Thymus (tissue), 11 donors: Measurements from ENCODE around the gene ITGB4. TPM values are rescaled to one million over a fixed set of nuclear protein-coding genes. Genes with fewer than 3 reads are reported as not detected.
A peak's percentile ranks its signal among the peaks of the same experiment; 100 is the strongest.

Source experiments
- DNase-seq, 9 donors: peaks; one replicate each; pipeline ENCODE4 v3.0.0-alpha.2; 2013; ENCODE audit warnings: low spot score in 9 of 9, low read depth in 6 of 9, missing footprints in 1 of 9
- H3K27ac ChIP-seq, 2 donors: one replicate each; pipeline ENCODE4 v1.5.1; 2013; ENCODE audit warnings: control low read depth in 1 of 2, low read depth in 1 of 2, low read length in 1 of 2, mild to moderate bottlenecking in 1 of 2, moderate library complexity in 1 of 2
- H3K27me3 ChIP-seq, 2 donors: one replicate each; pipeline ENCODE4 v1.5.1; 2013; ENCODE audit warnings: low read length in 1 of 2; ENCODE audit not compliant: control insufficient read depth in 2 of 2, insufficient read depth in 1 of 2
- H3K36me3 ChIP-seq, 2 donors: one replicate each; pipeline ENCODE4 v1.5.1; 2013; ENCODE audit warnings: low read length in 1 of 2, mild to moderate bottlenecking in 1 of 2, moderate library complexity in 1 of 2; ENCODE audit not compliant: control insufficient read depth in 2 of 2, insufficient read depth in 2 of 2
- H3K4me1 ChIP-seq, 2 donors: one replicate each; pipeline ENCODE4 v1.5.1; 2013; ENCODE audit warnings: low read length in 2 of 2; ENCODE audit not compliant: control insufficient read depth in 2 of 2, insufficient read depth in 2 of 2
- H3K4me3 ChIP-seq, 2 donors: one replicate each; pipeline ENCODE4 v1.5.1; 2013; ENCODE audit warnings: low read length in 2 of 2, control low read depth in 1 of 2, mild to moderate bottlenecking in 1 of 2
- H3K9me3 ChIP-seq, 2 donors: one replicate each; pipeline ENCODE4 v1.5.1; 2013; ENCODE audit warnings: low read length in 1 of 2, mild to moderate bottlenecking in 1 of 2; ENCODE audit not compliant: control insufficient read depth in 2 of 2, insufficient read depth in 1 of 2
- WGBS: extraction: QIAGEN DNeasy Blood & Tissue Kit; methylation state at CpG from one replicate; pipeline ENCODE4 v1.1.7; 2013; 5-methylcytosine and 5-hydroxymethylcytosine counted together
- polyA plus RNA-seq: library from polyadenylated mRNA; stranded (reverse); fragments of 200-250 nt; gene quantifications from one replicate; pipeline ENCODE4 v1.2.3, GENCODE V29; 2013
- total RNA-seq: library from RNA; stranded (reverse); fragments of 120-200 nt; gene quantifications from one replicate; pipeline ENCODE4 v1.2.4, GENCODE V29; 2013
- donor health status: healthy.

Gene ITGB4
- total and polyA plus RNA-seq, 2 donors, result 4.3 to 79.0 TPM

DNA sequence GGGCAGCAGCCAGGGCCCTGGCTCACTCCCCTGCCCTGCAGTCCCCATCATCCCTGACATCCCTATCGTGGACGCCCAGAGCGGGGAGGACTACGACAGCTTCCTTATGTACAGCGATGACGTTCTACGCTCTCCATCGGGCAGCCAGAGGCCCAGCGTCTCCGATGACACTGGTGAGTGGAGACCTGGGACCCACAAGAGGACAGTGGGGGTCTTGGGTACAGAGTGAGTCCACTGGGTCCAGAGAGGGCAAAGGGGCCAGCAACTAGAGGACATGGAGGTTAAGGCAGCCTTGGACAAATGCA lies 31.1 kb downstream of the ITGB4 start:
- H3K9me3 ChIP-seq, result peaks cover 0 to 5% of the 10 kb centered on the region in 2 donors
- 97% methylated on average over 10 of the region's 10 CpGs for WGBS
- H3K27ac ChIP-seq, result no peak overlapping the region
- no peak overlapping the region for H3K4me3 ChIP-seq
- DNase-seq, result no peak
- peaks cover 0 to 15% of the 10 kb centered on the region in 2 donors for H3K27me3 ChIP-seq
- peaks cover 0 to under 1% of the 10 kb centered on the region in 2 donors for H3K36me3 ChIP-seq
- H3K4me1 ChIP-seq, result peaks cover 7 to 24% of the 10 kb centered on the region in 2 donors

DNA sequence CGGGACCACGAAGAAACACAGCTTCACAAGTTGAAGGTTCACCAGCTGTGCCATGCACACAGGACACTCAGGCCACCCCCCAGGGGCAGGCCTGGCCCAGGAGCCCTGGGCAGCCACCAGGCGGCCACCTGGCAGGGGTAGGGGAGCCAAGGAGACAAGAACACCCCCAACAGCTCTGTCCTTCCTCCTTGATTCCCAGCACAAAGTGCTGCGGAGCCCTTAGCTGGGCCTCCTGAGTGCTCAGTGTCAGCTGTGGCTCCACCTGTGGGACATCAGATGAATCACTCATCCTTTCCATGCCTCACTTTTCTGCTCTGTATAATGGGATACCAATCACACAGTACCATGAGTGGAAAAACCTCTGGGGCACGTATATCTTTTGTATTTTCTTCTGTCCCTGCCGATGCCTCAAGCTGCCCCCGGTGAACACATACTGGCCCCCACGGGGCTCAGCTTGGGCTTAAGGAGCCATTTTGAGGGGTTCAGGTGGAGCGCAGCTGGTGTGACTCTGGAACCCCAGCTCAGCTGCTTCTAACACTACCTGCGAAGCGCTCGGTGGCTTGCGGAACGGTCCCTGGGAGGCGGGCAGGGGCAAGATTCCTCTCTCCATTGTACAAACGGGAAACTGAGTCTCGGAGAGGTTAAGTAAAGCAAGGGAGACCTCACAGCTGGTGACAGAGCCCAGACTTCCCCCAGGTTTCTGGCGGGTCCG lies 31.7 kb downstream of the ITGB4 start:
- Histone ChIP-seq H3K27ac (no peak overlapping the region), H3K27me3 (peaks cover 0 to 15% of the 10 kb centered on the region in 2 donors), H3K4me3 (peak overlapping the region in 1 of 2 donors; percentile 34), H3K4me1 (peaks cover 5 to 21% of the 10 kb centered on the region in 2 donors), H3K36me3 (peaks cover 0 to 6% of the 10 kb centered on the region in 2 donors), H3K9me3 (peaks cover 0 to 5% of the 10 kb centered on the region in 2 donors)
- WGBS, result 74% methylated on average over 19 of the region's 19 CpGs
- peak in 1 of 9 donors; percentile 4 for DNase-seq

DNA sequence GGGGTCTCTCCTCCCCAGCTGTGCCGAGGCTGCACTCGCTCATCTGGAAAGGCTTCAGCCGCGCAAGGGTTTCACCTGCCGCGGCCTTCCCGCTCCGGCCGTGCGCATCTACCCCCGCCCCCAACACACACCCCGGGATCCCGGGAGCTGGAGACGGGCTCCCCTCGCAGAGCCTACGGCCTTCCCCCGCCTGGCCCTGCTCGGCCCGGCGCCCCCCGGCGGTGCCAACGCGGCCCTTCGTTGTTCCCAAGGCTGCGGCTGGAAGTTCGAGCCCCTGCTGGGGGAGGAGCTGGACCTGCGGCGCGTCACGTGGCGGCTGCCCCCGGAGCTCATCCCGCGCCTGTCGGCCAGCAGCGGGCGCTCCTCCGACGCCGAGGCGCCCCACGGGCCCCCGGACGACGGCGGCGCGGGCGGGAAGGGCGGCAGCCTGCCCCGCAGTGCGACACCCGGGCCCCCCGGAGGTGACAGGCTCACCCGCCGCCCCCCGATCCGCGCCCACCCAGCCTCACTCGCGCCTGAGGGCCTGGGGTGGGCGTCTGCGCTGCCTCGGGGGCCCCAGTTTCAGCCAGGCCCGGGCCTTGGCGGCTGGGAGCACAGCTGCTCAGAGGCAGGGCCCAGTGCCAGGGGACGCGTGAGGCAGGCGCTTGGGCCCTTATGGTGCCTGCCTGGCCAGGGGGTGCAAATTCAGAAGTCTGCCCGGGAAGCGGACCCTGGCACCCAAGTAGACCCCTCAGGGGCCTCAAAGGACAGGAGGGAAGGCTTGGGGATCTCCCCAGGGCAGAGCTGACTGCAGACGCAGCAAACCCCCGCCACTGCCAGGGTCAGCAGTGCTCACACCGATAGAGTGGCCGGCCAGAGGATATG lies 32.5 kb downstream of the ITGB4 start:
- 11% methylated on average over 76 of the region's 76 CpGs for WGBS
- Histone ChIP-seq H3K9me3 (peaks cover 0 to 5% of the 10 kb centered on the region in 2 donors), H3K36me3 (peaks cover 1 to 13% of the 10 kb centered on the region in 2 donors), H3K4me1 (peaks cover 5 to 21% of the 10 kb centered on the region in 2 donors), H3K27me3 (peaks cover 0 to 15% of the 10 kb centered on the region in 2 donors), H3K27ac (no peak overlapping the region), H3K4me3 (peak overlapping the region; percentile 34 to 42)
- DNase-seq, result peak in 5 of 9 donors; percentile 52 to 84 (median 74)

DNA sequence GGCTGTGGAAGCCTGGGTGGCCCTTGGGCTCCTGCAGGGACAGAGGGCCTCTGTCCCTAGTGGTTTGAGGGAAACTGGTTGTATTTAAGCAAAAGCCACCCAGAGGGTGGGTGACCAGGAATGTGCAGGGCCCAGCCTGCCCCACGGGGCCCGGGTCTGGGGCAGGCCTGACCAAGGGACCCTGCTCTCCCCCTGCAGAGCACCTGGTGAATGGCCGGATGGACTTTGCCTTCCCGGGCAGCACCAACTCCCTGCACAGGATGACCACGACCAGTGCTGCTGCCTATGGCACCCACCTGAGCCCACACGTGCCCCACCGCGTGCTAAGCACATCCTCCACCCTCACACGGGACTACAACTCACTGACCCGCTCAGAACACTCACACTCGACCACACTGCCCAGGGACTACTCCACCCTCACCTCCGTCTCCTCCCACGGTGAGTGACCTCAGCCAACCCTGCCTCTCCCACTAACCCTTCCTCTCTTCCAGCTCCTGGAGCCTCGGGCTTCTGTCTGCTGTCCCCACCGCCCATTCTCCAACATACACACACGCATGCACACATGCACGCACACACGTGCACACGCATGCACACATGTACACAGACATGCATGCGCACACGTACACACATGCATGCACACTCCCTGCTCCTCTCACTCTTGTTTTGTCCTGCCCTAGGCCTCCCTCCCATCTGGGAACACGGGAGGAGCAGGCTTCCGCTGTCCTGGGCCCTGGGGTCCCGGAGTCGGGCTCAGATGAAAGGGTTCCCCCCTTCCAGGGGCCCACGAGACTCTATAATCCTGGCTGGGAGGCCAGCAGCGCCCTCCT lies 33.3 kb downstream of the ITGB4 start:
- no peak for DNase-seq
- Histone ChIP-seq H3K27ac (no peak overlapping the region), H3K4me1 (peaks cover 5 to 21% of the 10 kb centered on the region in 2 donors), H3K4me3 (no peak overlapping the region), H3K9me3 (peaks cover 0 to 5% of the 10 kb centered on the region in 2 donors), H3K27me3 (peaks cover 0 to 15% of the 10 kb centered on the region in 2 donors), H3K36me3 (peaks cover 4 to 15% of the 10 kb centered on the region in 2 donors)
- WGBS, result 90% methylated on average over 27 of the region's 27 CpGs

DNA sequence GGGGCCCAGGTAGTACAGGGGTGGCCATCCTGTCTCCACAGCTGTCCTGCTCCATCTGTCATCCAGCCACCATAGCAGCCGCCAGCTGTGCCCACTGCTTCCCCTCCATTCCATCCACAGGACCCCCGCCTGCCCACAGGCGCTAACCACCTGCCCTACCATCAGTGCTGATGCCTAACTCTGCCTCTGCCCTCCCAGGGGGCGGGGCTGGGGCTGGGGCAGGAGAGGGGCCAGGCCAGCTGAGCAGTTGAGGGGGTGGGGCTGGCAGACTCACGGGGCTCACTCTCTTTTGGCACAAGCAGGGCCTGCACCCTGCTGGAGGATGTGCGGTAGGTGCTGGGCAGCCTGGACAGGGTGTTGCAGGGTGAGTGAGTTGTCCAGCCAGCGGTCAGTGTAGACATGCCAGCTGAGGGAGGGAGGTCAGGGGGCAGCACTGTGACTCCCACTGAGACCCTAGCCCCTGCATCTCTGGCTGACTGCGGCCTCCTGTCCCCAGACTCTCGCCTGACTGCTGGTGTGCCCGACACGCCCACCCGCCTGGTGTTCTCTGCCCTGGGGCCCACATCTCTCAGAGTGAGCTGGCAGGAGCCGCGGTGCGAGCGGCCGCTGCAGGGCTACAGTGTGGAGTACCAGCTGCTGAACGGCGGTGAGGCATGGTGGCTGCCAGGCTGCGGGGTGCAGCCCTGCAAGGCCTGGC lies 34.1 kb downstream of the ITGB4 start:
- H3K36me3 ChIP-seq, result peaks cover 4 to 15% of the 10 kb centered on the region in 2 donors
- WGBS, result 89% methylated on average over 20 of the region's 20 CpGs
- no peak overlapping the region for H3K27ac ChIP-seq
- H3K9me3 ChIP-seq, result peaks cover 0 to 5% of the 10 kb centered on the region in 2 donors
- DNase-seq, result no peak
- no peak overlapping the region for H3K4me3 ChIP-seq
- H3K27me3 ChIP-seq, result peaks cover 0 to 13% of the 10 kb centered on the region in 2 donors
- peaks cover 5 to 18% of the 10 kb centered on the region in 2 donors for H3K4me1 ChIP-seq

DNA sequence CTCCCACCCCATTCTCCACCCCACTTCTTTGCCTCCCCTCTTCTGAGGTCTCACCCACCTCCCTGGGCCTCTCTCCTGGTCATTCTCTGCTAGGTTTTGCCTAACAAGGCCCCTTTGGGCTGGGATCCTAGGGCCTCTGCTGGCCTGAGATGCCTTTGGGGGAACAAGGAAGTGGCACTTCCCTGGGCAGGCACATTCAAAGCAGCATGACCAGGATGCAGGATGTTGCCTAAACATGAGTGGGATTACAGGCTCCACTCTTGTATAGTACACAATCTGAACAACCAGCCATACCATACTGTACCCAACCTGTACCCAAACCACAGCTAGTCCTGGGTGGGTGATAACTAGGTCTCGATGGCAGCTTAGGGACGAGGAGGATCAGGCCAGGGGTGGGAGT lies 34.7 kb downstream of the ITGB4 start:
- DNase-seq, result no peak
- Histone ChIP-seq H3K27me3 (peaks cover 0 to 13% of the 10 kb centered on the region in 2 donors), H3K4me1 (peaks cover 5 to 18% of the 10 kb centered on the region in 2 donors), H3K27ac (no peak overlapping the region), H3K9me3 (no peaks in the 10 kb centered on the region), H3K36me3 (peaks cover 4 to 15% of the 10 kb centered on the region in 2 donors), H3K4me3 (no peak overlapping the region)
- 96% methylated on average over 2 of the region's 2 CpGs for WGBS

DNA sequence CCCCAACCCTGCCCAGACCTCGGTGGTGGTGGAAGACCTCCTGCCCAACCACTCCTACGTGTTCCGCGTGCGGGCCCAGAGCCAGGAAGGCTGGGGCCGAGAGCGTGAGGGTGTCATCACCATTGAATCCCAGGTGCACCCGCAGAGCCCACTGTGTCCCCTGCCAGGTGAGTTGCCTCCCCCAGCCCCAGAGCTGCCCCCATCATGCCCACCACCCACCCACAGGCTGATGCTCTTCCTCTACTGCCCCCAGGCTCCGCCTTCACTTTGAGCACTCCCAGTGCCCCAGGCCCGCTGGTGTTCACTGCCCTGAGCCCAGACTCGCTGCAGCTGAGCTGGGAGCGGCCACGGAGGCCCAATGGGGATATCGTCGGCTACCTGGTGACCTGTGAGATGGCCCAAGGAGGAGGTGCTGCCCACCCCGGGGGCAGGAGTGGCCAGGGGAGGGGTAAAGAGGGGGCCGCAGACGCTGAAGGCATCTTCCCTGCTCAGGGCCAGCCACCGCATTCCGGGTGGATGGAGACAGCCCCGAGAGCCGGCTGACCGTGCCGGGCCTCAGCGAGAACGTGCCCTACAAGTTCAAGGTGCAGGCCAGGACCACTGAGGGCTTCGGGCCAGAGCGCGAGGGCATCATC lies 35.3 kb downstream of the ITGB4 start:
- WGBS, result 92% methylated on average over 29 of the region's 29 CpGs
- no peak overlapping the region for H3K27ac ChIP-seq
- peaks cover 5 to 18% of the 10 kb centered on the region in 2 donors for H3K4me1 ChIP-seq
- no peak overlapping the region for H3K4me3 ChIP-seq
- peaks cover 4 to 15% of the 10 kb centered on the region in 2 donors for H3K36me3 ChIP-seq
- DNase-seq, result no peak
- H3K9me3 ChIP-seq, result no peaks in the 10 kb centered on the region
- peaks cover 0 to 13% of the 10 kb centered on the region in 2 donors for H3K27me3 ChIP-seq

DNA sequence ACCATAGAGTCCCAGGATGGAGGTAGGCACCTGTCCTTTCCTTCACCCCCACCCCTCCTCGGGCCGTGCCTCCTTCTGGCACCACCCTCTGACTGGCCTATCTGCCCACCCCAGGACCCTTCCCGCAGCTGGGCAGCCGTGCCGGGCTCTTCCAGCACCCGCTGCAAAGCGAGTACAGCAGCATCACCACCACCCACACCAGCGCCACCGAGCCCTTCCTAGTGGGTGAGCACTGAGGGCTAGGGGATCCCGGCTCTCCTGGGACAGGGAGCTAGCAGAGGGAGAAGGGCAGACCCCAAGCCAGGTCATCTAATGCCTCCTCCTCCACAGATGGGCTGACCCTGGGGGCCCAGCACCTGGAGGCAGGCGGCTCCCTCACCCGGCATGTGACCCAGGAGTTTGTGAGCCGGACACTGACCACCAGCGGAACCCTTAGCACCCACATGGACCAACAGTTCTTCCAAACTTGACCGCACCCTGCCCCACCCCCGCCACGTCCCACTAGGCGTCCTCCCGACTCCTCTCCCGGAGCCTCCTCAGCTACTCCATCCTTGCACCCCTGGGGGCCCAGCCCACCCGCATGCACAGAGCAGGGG lies 35.9 kb downstream of the ITGB4 start:
- DNase-seq, result no peak
- Histone ChIP-seq H3K36me3 (peaks cover 4 to 15% of the 10 kb centered on the region in 2 donors), H3K27ac (no peak overlapping the region), H3K4me3 (no peak overlapping the region), H3K4me1 (peaks cover 5 to 18% of the 10 kb centered on the region in 2 donors), H3K9me3 (no peaks in the 10 kb centered on the region), H3K27me3 (peaks cover 0 to 11% of the 10 kb centered on the region in 2 donors)
- 93% methylated on average over 21 of the region's 21 CpGs for WGBS
